HEK293 (cell line): ENCODE measurements around the gene MEI1.

ENCODE experiments used
- CTCF ChIP-seq: fragments of 450-650 bp; formaldehyde crosslinking; IDR thresholded peaks from 2 replicates; pipeline ENCODE4 v1.5.1; 2016; ENCODE audit warnings: missing biosample characterization, missing genetic modification characterization
- ZNF121 ChIP-seq: fragments of 450-650 bp; formaldehyde crosslinking; IDR thresholded peaks from 2 replicates; pipeline ENCODE4 v1.5.1; 2016; ENCODE audit warnings: missing biosample characterization, missing genetic modification characterization
- ZNF140 ChIP-seq: fragments of 450-650 bp; formaldehyde crosslinking; IDR thresholded peaks from 2 replicates; pipeline ENCODE4 v1.5.1; 2016; ENCODE audit warnings: missing biosample characterization, missing genetic modification characterization
- ZNF169 ChIP-seq: fragments of 450-650 bp; formaldehyde crosslinking; IDR thresholded peaks from 2 replicates; pipeline ENCODE4 v1.5.1; 2016; ENCODE audit warnings: missing biosample characterization, missing genetic modification characterization
- ZNF174 ChIP-seq: fragments of 450-650 bp; formaldehyde crosslinking; IDR thresholded peaks from 2 replicates; pipeline ENCODE4 v1.5.0; 2017; ENCODE audit warnings: missing biosample characterization, mild to moderate bottlenecking, missing genetic modification characterization
- ZNF843 ChIP-seq: fragments of 450-650 bp; formaldehyde crosslinking; IDR thresholded peaks from 2 replicates; pipeline ENCODE4 v1.5.1; 2016; ENCODE audit warnings: missing biosample characterization, missing genetic modification characterization
- ZSCAN5A ChIP-seq: fragments of 450-650 bp; formaldehyde crosslinking; IDR thresholded peaks from 2 replicates; pipeline ENCODE4 v1.5.1; 2016; ENCODE audit warnings: missing biosample characterization, missing genetic modification characterization

- TF ChIP-seq CTCF = no peak
- no peak for TF ChIP-seq ZSCAN5A (tag by site-specific recombination)
- TF ChIP-seq ZNF121 (tag by site-specific recombination) = no peak
- no peak for TF ChIP-seq ZNF169 (tag by site-specific recombination)
- no peak for TF ChIP-seq ZNF174
- no peak for TF ChIP-seq ZNF843 (tag by site-specific recombination)
- no peak for TF ChIP-seq ZNF140
Observed at GRCh38 chr22:41702763-41703162, 3.5 kb downstream of the MEI1 start.
